Measurements from ENCODE around the gene TMEM272.

TMEM272 gene

DNA sequence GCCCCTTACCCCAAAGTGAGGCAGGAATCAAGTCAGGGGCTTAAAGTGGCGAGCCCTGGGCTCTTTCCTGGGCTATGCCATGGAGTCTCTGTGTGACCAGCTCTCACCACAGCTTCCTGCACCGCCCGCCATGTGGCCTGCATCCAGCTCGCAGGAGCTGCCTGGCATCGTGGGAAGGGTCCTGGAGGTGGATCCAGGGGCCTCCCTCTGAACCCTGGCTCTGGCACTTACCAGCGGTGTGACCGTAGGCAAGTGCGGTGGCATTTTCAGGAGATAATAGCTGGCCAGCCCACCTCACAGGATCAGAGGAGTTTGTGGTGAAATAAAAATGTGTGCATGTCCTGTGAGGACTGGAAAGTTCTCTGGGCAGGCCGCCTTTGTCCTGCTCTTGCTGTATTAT, 67.1 kb downstream of the TMEM272 start:
- no peak for FAIRE-seq

DNA sequence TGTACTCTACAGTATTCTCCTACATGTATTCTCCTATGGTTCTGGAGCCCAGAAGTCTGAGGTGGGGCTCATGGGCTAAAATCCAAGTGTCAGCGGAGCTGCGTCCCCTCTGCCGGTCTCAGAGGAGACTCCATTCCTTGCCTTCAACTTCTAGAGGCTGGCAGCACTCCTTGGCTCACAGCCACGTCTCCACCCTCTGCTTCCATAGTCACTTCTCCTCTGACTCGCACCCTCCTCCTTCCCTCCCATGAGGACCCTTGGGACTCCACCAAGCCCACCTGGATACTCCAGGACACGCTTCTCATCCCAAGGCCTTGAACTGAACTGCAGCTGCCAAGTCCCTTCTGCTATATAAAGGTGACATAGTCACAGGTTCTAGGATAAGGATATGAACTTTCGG, 68.8 kb downstream of the TMEM272 start:
- no peak for FAIRE-seq

DNA sequence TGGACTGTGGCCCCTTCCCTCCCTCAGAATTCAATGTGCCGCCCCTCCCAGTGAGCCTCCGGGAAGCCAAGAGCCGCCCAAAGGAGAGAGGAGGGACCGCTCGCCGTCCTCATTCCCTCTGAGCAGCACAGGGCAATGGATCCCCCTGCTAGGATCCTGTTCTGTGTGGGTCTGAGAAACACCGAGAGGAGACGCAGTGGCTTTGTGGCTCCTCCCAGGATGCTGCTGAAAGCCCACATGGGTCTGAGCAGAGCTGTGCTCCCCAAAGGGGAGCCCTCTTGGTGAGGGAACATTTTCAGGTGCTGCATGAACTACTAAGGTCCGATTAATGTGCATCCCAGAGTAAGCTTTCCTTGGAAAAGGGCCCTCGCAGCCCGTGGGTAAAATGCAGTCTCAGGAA, 71.5 kb downstream of the TMEM272 start:
- FAIRE-seq: no peak

DNA sequence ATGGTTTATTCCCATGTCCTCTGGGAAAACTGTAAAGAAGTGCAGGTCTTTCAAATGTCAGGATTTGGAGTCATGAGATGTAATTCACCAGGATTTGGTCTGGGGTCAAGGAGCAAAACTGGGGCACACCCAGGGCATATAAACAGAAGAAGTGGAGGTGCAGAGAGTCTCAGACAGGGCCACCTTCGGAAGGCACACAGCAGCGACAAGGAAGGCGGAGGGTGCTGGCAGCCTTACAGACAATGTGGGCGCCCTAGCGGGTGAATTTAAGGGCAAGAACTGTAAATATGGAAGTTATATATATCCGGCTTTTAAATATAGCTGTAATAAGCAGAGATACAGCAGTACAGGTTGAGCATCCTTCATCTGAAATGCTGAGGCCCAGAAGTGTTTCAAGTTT, 72.2 kb downstream of the TMEM272 start:
- no peak for FAIRE-seq

DNA sequence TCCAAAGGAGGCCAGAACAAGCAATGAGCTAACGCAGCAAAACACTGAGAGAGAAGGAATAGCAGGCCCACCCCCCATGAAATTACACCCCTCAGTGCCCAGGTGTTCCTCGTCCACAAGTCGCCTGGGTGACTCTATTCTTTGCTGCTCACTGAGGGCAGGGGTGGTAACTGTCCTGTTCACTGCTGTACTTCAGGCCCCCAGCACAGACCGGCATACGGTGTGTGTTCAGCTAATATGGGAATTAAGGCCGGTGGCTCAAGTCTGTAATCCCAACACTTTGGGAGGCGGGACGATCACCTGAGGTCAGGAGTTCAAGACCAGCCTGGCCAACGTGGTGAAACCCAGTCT, 72.9 kb downstream of the TMEM272 start:
- no peak for FAIRE-seq

DNA sequence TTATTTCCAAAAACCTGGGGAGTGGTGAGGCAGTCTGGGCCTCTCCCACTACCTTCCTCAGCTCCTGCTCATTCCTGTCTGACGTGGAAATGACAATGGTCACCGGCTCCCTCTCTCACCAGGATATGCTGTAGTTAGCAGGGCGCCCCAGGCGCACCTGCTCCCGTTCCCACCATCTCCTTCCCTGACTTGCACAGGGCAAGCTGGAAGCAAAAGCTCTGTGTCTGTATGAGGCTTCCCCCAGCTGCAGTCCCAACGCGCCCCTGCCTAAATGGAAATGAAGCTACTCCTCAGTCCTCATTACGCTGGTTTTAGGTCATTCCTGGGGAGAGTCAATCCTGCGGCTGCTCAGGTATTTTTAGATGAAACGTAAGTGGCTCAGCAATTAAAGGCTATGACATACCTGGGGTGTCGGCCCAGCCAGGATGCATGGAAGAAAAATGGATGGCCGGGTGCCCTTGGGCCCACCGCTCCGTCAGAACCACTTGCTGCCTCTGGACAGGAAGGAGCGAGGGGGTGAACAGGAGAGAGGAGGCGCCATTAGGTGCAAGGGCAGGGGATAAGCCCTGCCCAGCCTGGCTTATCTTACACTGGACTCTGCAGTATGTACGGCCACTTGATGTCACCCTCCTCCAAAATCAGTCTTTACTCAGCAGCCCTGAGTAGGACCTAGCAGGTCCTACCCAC, 73.4 kb downstream of the TMEM272 start:
- FAIRE-seq: no peak

DNA sequence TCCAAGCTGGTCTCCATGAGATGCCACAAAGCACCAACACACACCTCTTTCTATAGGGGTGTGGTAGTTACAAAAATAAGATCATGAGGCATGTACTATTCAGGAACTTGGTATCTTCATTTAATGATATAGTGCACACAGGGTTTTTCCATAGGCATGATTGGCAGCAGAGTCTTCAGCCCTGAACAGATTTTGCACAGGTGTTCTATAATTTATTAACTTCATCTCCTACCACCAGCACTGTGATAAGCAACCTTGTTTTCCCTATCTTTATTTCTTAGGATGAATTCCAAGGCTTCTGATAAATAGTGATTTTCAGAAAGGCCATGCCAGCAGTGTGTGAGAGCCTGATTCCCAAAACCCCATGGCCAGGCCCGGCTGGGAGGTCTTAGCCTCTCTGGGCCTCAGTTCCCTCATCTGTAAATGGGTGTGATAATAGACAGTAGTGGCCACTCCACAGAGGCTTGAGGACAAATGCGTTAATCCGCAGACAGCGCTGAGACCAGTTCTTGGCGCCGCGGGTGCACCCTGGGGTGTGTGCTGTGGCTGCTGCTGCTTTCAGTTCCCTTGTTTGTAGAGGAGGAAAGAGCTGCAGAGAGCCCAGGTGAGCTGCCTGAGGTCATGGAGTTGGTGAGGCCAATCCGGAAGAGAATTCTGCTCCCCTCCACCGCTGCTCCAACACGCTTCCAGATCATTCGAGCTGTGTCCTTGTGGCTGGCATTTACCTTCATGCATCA, 74.1 kb downstream of the TMEM272 start:
- no peak for FAIRE-seq

DNA sequence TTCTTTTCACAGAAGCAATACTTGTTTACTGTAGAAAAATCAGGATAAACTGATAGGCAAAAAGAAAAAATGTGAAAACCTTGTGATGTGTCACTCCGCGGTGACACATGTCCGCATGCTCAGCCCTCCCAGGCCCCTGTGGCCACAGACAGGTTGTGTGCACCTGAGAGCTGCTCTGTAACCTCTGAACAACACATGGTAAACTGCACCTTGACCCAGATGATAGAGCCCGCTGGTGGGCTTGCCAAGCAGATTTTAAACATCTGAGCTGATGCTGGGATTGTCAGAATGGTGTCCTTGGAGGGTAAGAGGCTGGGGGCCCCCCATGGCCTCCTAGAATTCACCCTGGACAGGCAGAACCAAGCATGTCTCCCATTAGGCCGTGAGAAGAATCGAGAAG, 74.8 kb downstream of the TMEM272 start:
- no peak for FAIRE-seq

DNA sequence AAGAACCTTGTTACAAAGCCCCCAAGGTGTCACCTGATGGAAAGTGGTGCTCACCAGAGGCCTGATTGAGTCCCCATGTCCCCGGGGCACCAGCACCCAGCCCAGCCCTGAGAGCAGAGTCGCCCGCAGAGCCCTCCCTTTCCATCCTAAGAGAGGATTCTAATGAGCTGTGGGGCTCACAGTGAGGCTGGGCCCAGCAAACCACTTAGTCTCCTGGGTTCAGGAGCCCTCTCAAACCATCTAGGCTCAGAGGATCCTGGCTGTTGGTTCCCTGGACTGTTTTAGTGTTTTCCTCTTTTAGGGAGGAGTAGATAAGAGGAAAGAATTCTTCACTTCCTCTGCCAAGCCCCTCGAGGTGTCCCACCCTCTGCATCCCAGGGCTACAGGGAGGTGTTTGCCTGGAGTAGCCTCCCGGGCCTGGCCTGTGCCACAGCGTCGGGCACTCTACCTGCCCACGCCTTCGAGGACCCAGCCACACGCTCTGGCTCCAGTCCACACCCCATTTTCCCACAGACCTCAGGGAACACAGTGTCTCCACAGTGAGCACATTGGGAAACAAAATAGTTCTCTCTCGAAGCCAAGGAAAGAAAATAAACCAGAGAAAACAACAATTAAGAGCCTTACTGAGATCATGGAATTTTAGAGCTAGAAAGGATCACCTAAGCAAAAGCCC, 75.4 kb downstream of the TMEM272 start:
- no peak for FAIRE-seq

DNA sequence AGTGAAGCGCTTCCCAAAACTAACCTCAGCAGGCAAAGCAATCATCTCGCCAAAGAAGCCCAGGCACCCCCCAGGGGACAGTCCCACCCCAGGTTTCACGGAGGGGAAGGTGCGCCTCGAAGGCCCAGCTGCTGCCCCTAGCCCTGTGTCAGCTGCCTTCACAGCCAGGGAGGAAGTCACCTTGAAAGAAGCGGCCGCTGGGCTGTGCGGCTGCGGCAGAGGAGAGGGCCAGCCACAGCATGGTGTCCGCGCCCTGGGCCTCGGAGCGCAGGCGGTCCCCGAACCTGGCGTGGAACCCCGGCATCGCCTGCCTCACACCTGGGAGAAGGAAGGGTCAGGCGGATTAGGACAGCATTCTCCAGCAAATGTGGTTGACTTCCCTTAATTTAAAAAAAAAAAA, 76.0 kb downstream of the TMEM272 start:
- FAIRE-seq: no peak

DNA sequence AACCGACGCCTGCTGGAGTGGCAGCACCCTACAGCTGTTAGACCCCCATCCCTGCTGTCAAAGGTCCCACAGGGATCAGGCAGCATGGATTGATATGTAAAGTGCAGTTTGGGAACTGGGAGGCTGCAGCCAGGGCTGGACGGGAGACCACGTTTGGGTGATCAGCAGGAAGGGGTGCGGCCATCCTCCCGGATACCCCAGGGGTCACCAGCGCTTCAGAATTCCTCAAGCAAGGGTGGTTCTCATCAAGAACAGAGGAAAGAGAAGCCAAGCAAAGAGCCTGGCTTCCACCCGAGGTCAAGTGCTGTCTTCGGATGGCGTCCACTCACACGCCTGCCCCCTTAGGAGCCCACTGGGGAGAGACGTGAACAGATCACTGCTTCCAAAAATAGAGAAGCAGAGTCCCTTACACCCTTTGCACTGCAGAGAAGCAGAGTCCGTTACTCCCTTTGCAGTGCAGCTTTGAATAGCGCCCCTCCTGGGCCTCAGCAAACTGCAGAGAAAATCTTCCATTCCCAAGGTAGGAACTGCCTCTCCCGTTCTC, 76.5 kb downstream of the TMEM272 start:
- FAIRE-seq: no peak

DNA sequence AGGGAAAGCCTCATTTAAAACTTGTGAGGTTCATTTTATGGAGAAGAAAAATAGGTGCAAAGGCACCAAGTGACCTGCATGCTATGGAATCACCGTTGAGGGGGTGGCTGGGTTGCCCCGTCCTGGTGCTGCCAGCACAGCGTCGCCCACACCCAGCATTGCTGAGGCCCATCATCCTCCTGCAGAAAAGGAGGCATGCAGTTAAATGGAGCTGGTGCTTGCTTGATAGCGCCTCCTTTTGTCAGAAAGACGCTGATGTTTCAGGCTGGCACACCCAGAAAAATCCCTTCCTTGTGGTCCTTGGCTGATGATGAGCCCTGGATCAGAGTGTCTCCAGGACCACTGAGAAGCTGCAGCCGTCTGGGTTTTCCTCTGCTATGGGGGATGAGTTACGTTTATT, 77.9 kb downstream of the TMEM272 start:
- no peak for FAIRE-seq

DNA sequence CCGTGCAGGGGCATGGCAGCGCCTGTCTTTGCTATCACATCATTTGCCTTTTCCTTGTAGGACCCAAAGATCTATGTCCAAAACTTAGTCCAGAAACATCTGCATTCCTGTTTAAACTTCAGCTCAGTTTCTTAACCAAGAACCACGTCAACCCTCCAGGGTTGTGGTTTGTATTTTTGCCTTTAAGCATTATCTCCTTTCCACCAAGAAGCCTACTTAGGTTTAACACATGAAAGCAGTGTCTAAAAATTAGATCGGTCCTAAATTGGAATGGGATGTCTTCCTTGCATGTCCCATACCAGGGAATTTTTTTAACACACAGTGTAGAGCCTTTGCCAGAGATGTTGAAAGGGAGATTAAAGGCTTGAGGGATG, 79.8 kb downstream of the TMEM272 start:
- no peak for FAIRE-seq

DNA sequence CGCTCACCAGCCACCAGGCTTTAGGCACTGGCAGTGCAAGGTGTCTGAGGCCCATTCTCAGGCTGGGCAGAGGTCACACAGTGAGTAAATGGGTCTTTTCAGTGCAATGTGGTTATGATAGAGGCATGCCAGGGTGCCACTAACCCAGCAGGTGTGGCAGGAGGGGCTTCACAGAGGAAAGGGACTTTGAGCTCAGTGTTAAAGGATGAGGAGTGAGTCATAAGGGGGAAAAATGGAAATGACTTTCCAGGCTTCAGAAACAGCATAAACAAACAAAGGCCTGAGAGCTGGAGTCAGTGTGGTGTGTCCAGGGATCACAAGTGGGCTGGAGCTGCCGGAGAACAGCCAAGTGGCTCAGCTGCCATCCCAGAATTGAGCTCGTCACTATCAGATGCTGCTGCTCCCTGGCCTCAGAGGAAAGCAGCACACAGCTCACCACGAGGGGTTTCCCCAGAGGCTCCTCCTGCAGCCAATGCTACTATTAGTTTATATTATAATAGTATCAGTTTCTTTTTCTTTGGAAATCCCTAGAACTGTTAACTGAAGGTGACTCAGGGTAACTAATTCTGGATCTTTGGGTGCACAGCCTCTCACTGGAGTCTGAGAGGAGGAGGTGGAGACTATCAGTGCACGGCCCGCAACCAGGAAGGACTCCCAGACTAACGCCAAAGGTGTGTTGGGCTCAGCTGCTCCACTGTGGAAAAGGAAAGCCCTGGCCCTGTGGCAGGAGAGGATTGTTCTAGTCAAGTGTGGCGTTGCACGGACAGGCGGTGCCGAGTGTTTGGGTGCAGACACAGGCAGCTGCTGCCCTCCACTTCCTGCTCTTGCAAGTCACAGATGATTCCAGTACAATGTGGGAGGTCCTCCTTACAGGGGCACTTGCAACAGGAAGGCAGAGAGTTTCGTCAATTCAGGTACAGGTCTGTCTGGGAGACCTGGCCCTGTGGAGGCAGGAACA, 80.5 kb downstream of the TMEM272 start:
- FAIRE-seq: no peak

DNA sequence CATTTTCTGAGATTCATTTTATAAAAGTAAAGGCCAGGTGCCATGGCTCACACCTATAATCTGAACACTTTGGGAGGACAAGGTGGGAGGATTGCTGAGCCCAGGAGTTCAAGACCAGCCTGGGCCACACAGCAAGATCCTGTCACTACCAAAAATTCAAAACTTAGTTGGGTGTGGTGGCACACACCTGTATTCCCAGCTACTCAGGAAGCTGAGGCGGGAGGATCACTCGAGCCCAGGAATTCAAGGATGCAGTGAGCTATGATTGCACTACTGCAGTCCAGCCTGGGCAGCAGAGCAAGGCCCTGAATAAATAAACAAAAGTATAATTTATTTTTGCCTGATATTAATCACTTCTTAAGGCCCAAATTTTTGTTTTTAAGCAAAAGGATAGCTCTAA, 81.5 kb downstream of the TMEM272 start:
- no peak for FAIRE-seq

All from endometrium (tissue), 2 donors.